ENCODE measurements around the gene UCN. TPM values are rescaled to one million over a fixed set of nuclear protein-coding genes. Genes with fewer than 3 reads are reported as not detected.

The UCN gene
- polyA plus RNA-seq, 1 donor from 2014 or later: 9.0 TPM

DNA sequence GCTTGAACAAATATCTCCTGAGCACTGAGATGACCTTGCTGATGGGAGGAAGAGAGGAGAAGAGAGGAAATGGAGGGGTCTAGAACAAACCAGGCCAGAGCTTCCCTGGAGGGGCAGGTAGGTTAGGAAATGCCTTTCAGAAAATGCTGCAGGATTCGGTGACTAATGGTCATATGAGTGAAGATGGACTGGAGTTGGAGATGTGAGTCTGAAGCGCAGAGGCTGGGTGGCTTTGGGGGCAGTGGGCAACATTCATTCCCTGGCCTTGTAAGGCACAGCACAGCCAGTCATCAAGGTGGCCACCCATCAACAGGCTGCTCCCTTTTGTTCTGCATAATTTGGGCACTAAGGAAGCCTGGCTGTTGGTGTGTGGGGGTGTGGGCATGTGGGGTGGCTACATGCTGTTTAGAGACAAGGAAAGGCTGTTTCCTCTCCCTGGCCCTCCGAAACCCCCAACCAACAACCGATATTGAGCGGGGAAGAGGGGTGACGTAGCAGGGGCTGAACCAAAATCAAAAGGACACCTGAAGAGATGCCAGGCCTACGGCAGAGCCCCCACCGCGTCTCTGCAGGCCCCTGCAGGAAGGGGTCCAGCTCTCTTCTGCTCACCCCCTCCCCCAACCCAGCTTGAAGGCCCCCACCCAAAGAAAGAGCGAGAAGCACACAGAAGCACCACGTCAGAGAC is 46.9 kb downstream of the UCN start:
- Histone ChIP-seq H3K79me2 (replicated peaks; ENCODE audit: insufficient read depth, low read length) (no peaks in the 10 kb centered on the region), H3K4me2 (ENCODE audit: low read length) (no peak overlapping the region), H3K9ac (ENCODE audit: low read length) (no peak overlapping the region), H3K36me3 (ENCODE audit: insufficient read depth, low read length) (no peaks in the 10 kb centered on the region), H3K9me3 (ENCODE audit: low read length) (no peaks in the 10 kb centered on the region), H3K27ac (ENCODE audit: low read length) (no peak overlapping the region), H3K4me3 (ENCODE audit: low read length) (no peak overlapping the region), H3K27me3 (ENCODE audit: insufficient read depth, low read depth, low read length) (peaks cover 70% of the 10 kb centered on the region), H4K20me1 (ENCODE audit: insufficient read depth) (no peaks in the 10 kb centered on the region), H3F3A (ENCODE audit: insufficient read depth, low read length, poor library complexity, severe bottlenecking) (no peaks in the 10 kb centered on the region), H2AFZ (ENCODE audit: low read depth, low read length) (no peak overlapping the region), H3K9me2 (ENCODE audit: insufficient read depth, low read length) (no peaks in the 10 kb centered on the region)
- TF ChIP-seq MXI1 (conservative IDR thresholded peaks at IDR 0.05; ENCODE audit: poor library complexity, severe bottlenecking) (no peak), EP300 (conservative IDR thresholded peaks at IDR 0.05; ENCODE audit: poor library complexity, severe bottlenecking) (no peak), EZH2 (IDR thresholded peaks at IDR 0.05; ENCODE audit: borderline replicate concordance, insufficient read depth, low read length, poor library complexity, severe bottlenecking) (no peak), TAF1 (IDR thresholded peaks at IDR 0.05; ENCODE audit: low read depth) (no peak), POLR2AphosphoS5 (IDR thresholded peaks at IDR 0.05) (no peak), SMC3 (conservative IDR thresholded peaks at IDR 0.05; ENCODE audit: poor library complexity) (no peak), RAD21 (conservative IDR thresholded peaks at IDR 0.05) (no peak)
- TF ChIP-seq, protein P1, sequence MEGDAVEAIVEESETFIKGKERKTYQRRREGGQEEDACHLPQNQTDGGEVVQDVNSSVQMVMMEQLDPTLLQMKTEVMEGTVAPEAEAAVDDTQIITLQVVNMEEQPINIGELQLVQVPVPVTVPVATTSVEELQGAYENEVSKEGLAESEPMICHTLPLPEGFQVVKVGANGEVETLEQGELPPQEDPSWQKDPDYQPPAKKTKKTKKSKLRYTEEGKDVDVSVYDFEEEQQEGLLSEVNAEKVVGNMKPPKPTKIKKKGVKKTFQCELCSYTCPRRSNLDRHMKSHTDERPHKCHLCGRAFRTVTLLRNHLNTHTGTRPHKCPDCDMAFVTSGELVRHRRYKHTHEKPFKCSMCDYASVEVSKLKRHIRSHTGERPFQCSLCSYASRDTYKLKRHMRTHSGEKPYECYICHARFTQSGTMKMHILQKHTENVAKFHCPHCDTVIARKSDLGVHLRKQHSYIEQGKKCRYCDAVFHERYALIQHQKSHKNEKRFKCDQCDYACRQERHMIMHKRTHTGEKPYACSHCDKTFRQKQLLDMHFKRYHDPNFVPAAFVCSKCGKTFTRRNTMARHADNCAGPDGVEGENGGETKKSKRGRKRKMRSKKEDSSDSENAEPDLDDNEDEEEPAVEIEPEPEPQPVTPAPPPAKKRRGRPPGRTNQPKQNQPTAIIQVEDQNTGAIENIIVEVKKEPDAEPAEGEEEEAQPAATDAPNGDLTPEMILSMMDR (IDR thresholded peaks at IDR 0.05; ENCODE audit: poor library complexity, severe bottlenecking): no peak
- TF ChIP-seq, protein P2, sequence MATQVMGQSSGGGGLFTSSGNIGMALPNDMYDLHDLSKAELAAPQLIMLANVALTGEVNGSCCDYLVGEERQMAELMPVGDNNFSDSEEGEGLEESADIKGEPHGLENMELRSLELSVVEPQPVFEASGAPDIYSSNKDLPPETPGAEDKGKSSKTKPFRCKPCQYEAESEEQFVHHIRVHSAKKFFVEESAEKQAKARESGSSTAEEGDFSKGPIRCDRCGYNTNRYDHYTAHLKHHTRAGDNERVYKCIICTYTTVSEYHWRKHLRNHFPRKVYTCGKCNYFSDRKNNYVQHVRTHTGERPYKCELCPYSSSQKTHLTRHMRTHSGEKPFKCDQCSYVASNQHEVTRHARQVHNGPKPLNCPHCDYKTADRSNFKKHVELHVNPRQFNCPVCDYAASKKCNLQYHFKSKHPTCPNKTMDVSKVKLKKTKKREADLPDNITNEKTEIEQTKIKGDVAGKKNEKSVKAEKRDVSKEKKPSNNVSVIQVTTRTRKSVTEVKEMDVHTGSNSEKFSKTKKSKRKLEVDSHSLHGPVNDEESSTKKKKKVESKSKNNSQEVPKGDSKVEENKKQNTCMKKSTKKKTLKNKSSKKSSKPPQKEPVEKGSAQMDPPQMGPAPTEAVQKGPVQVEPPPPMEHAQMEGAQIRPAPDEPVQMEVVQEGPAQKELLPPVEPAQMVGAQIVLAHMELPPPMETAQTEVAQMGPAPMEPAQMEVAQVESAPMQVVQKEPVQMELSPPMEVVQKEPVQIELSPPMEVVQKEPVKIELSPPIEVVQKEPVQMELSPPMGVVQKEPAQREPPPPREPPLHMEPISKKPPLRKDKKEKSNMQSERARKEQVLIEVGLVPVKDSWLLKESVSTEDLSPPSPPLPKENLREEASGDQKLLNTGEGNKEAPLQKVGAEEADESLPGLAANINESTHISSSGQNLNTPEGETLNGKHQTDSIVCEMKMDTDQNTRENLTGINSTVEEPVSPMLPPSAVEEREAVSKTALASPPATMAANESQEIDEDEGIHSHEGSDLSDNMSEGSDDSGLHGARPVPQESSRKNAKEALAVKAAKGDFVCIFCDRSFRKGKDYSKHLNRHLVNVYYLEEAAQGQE (IDR thresholded peaks at IDR 0.05; ENCODE audit: borderline replicate concordance): no peak

DNA sequence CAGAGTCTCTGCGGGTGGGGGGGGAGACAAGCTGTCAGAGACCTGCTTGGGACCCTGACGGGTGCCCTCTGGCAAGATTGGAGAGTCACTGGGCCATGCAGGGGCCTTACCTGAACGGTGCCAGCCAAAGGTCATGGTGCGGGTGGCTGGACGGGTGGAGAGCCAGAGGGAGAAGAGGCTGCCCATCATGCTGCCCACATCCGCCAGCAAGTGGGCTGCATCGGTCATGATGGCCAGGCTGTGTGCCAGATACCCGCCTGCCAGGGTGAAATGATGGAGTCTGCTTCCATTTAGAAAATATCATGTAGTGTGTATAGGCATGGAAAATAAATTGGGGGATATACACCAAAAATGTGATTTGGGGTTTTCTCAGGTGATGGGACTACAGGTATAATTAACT is 50.2 kb downstream of the UCN start:
- H3K36me3 ChIP-seq (ENCODE audit: insufficient read depth, low read length): no peaks in the 10 kb centered on the region
- H3K9ac ChIP-seq (ENCODE audit: low read length): no peak overlapping the region
- no peak overlapping the region for H3K4me2 ChIP-seq (ENCODE audit: low read length)
- no peak overlapping the region for H3K27ac ChIP-seq (ENCODE audit: low read length)
- no peaks in the 10 kb centered on the region for H4K20me1 ChIP-seq (ENCODE audit: insufficient read depth)
- H3K9me2 ChIP-seq (ENCODE audit: insufficient read depth, low read length): no peaks in the 10 kb centered on the region
- no peak for TF ChIP-seq TAF1 (IDR thresholded peaks at IDR 0.05; ENCODE audit: low read depth)
- no peak for TF ChIP-seq SMC3 (conservative IDR thresholded peaks at IDR 0.05; ENCODE audit: poor library complexity)
- TF ChIP-seq RAD21 (conservative IDR thresholded peaks at IDR 0.05): no peak
- no peak for TF ChIP-seq EZH2 (IDR thresholded peaks at IDR 0.05; ENCODE audit: borderline replicate concordance, insufficient read depth, low read length, poor library complexity, severe bottlenecking)
- TF ChIP-seq, protein P1 (IDR thresholded peaks at IDR 0.05; ENCODE audit: poor library complexity, severe bottlenecking): no peak
- no peak for TF ChIP-seq POLR2AphosphoS5 (IDR thresholded peaks at IDR 0.05)
- no peak for TF ChIP-seq EP300 (conservative IDR thresholded peaks at IDR 0.05; ENCODE audit: poor library complexity, severe bottlenecking)
- TF ChIP-seq, protein P2 (IDR thresholded peaks at IDR 0.05; ENCODE audit: borderline replicate concordance): no peak
- TF ChIP-seq MXI1 (conservative IDR thresholded peaks at IDR 0.05; ENCODE audit: poor library complexity, severe bottlenecking): no peak
- no peak overlapping the region for H3K4me3 ChIP-seq (ENCODE audit: low read length)
- H3F3A ChIP-seq (ENCODE audit: insufficient read depth, low read length, poor library complexity, severe bottlenecking): no peaks in the 10 kb centered on the region
- H3K79me2 ChIP-seq (replicated peaks; ENCODE audit: insufficient read depth, low read length): no peaks in the 10 kb centered on the region
- no peaks in the 10 kb centered on the region for H3K9me3 ChIP-seq (ENCODE audit: low read length)
- peaks cover 37% of the 10 kb centered on the region for H3K27me3 ChIP-seq (ENCODE audit: insufficient read depth, low read depth, low read length)
- H2AFZ ChIP-seq (ENCODE audit: low read depth, low read length): no peak overlapping the region
